ENCODE results near the gene CSF2. TPM values are rescaled to one million over a fixed set of nuclear protein-coding genes. Genes with fewer than 3 reads are reported as not detected.

The CSF2 gene
- total RNA-seq, 2 experiments from 2014 or later = 52.6 to 59.5 TPM

DNA sequence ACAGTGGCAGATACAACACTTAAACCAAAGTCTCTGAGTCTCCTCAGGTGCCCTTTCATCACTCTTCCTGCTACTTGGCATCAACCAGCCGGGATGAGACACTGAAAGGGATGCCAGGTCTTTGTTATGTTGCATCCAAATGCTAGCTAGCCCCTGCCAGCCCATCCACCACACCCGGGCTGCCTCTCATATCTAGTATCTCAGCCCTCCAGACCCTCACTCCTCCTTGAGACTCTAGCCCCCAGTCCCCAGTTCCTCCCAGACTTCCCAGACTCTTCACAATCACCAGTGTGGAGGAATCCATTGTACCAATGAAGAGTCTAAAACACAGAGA, 21.5 kb downstream of the CSF2 start:
- no peak for ATAC-seq
- H3K9me3 Mint-ChIP-seq (ENCODE audit: low read depth) = peaks cover 3% of the 10 kb centered on the region
- H3K4me3 Mint-ChIP-seq = no peak overlapping the region
- H3K4me1 Mint-ChIP-seq = peaks cover 61% of the 10 kb centered on the region
- no peaks in the 10 kb centered on the region for H3K27me3 Mint-ChIP-seq
- DNase-seq = no peak
- POLR2A ChIA-PET = interaction anchor here (1.0 kb wide), 1 partner anchor 198 kb away, joined by 5 read pairs; no protein-coding TSS in a partner anchor
- intact Hi-C loops (cut with DNase I, micrococcal nuclease) = loop anchor here in 1 of 2 experiments (5.0 kb wide), 1 partner anchor 823 kb away; no protein-coding TSS in a partner anchor
- H3K36me3 Mint-ChIP-seq (ENCODE audit: low read depth) = peaks cover 3% of the 10 kb centered on the region
- H3K27ac Mint-ChIP-seq = peak overlapping the region; percentile 49
- CTCF ChIA-PET = no interaction called here

DNA sequence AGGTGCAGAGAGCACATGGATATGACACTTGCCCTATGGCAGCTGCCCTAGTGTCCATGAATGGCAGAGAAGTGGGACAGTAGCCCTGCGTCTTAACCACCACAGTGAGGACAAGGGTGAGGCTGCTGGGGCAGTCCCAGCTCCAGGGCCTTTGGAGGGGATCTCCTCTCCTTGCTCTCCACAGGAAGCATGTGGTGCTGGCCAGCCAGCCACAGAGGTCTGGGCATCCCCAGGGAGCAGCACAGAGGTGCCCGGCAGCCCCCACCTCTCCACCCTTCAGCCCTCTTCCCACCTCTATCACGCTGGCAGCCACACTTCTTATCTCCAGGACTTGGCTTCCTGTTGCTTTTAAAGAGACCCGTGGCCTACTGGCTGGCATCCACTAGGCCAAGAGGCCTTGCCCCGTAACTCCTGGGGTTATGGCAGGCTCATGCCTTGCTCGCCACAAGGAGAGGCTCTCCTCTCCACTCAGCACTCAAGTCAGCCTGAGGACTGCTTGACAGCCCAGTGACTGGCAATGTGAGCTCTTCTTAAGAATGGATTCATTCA, 21.9 kb downstream of the CSF2 start:
- peaks cover 3% of the 10 kb centered on the region for H3K36me3 Mint-ChIP-seq (ENCODE audit: low read depth)
- H3K4me3 Mint-ChIP-seq = no peak overlapping the region
- intact Hi-C loops (cut with DNase I, micrococcal nuclease) = loop anchor here in 1 of 2 experiments (5.0 kb wide), 1 partner anchor 823 kb away; no protein-coding TSS in a partner anchor
- CTCF ChIA-PET = no interaction called here
- peaks cover 62% of the 10 kb centered on the region for H3K4me1 Mint-ChIP-seq
- peaks cover 2% of the 10 kb centered on the region for H3K9me3 Mint-ChIP-seq (ENCODE audit: low read depth)
- no peak for ATAC-seq
- H3K27ac Mint-ChIP-seq = peak overlapping the region; percentile 49
- H3K27me3 Mint-ChIP-seq = no peaks in the 10 kb centered on the region
- DNase-seq = no peak
- POLR2A ChIA-PET = no interaction called here

DNA sequence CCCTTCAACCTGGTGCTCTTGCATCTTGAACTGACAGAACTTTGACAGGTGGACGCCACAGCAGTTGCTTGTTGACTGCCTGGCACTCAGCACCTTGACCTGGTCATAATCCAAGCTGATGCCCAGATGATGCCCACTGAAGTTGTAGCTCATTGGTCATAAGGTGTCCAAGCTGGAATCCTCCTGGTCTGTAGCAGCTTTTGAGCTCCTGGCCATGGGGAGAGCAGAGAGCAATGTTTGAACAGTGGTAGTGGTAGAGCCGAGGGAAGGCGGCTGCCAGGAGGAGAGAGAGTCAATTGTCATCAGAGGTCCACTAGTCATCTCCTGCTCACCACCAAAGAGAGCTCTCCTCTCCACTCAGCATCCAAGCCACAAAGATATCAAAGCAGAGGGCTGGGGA, 23.3 kb downstream of the CSF2 start:
- H3K4me3 Mint-ChIP-seq = no peak overlapping the region
- H3K9me3 Mint-ChIP-seq (ENCODE audit: low read depth) = no peaks in the 10 kb centered on the region
- POLR2A ChIA-PET = interaction anchor here (0.7 kb wide), 2 partner anchors 87 to 1056 kb away, joined by 3 read pairs; no protein-coding TSS in a partner anchor
- H3K4me1 Mint-ChIP-seq = peaks cover 72% of the 10 kb centered on the region
- intact Hi-C loops (cut with DNase I, micrococcal nuclease) = loop anchor here in 1 of 2 experiments (5.0 kb wide), 1 partner anchor 825 kb away; no protein-coding TSS in a partner anchor
- H3K36me3 Mint-ChIP-seq (ENCODE audit: low read depth) = peaks cover 3% of the 10 kb centered on the region
- DNase-seq (no peak), ATAC-seq (no peak)
- no peaks in the 10 kb centered on the region for H3K27me3 Mint-ChIP-seq
- CTCF ChIA-PET = interaction anchor here (0.5 to 1.6 kb wide), 4 partner anchors 10 to 34 kb away, joined by 3 to 5 read pairs (median 4); no protein-coding TSS in a partner anchor
- peak overlapping the region; percentile 86 for H3K27ac Mint-ChIP-seq

DNA sequence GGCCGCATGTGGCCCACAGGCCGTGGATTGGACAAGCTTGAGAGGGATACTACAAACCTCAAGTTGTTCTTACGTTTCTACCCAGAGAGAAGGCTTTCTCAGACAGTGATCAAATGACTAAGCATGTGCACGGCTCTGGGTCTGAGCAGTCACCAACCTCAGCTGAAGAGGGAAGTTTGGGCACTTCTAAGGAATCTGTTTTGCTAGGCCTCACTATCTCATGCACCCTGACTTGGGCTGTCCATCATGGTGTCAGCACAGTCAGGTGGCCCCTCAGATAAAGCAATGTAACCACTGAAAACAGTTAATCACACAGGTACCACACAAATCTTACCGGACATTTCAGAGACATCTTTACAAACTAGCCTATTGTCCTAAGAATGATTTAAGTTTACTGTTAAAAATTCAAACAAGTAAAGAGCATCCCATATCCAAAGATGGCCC, 24.6 kb downstream of the CSF2 start:
- intact Hi-C loops (cut with DNase I, micrococcal nuclease) = loop anchor here in 1 of 2 experiments (2.0 to 5.0 kb wide), 6 partner anchors 17 to 826 kb away; partner anchors contain the start of gene RAPGEF6
- POLR2A ChIA-PET = no interaction called here

GRCh38 chr5:132098621-132099020, 25.0 kb downstream of the CSF2 start:
- intact Hi-C loops (cut with DNase I, micrococcal nuclease) = loop anchor here (1.0 to 5.0 kb wide), 13 partner anchors 15 to 826 kb away; partner anchors contain the start of genes FNIP1 (in 1 of the 2), RAPGEF6 (in 1 of the 2) and SLC22A4 (in 1 of the 2)
- DNase-seq (no peak), ATAC-seq (no peak)
- Mint-ChIP-seq H3K9me3 (ENCODE audit: low read depth) (no peaks in the 10 kb centered on the region), H3K36me3 (ENCODE audit: low read depth) (peaks cover 3% of the 10 kb centered on the region), H3K4me3 (peak overlapping the region; percentile 34), H3K27me3 (no peaks in the 10 kb centered on the region), H3K27ac (peak overlapping the region; percentile 86), H3K4me1 (peaks cover 90% of the 10 kb centered on the region)
- ChIA-PET CTCF (interaction anchor here (0.9 to 2.0 kb wide), 4 partner anchors 26 to 91 kb away, joined by 3 to 6 read pairs (median 4); no protein-coding TSS in a partner anchor), POLR2A (interaction anchor here (1.0 kb wide), 2 partner anchors 366 to 397 kb away, joined by 3 to 7 read pairs; no protein-coding TSS in a partner anchor)

More for the DNA sequence above, 24.6 kb downstream of the CSF2 start:
- Mint-ChIP-seq H3K9me3 (ENCODE audit: low read depth) (no peaks in the 10 kb centered on the region), H3K27ac (peak overlapping the region; percentile 86), H3K4me3 (peak overlapping the region; percentile 4), H3K27me3 (no peaks in the 10 kb centered on the region), H3K4me1 (peaks cover 85% of the 10 kb centered on the region), H3K36me3 (ENCODE audit: low read depth) (peaks cover 3% of the 10 kb centered on the region)
- ATAC-seq (peak; percentile 28), DNase-seq (peak; percentile 64)
- CTCF ChIA-PET = interaction anchor here (0.8 to 1.1 kb wide), 4 partner anchors 15 to 327 kb away, joined by 3 read pairs; no protein-coding TSS in a partner anchor

DNA sequence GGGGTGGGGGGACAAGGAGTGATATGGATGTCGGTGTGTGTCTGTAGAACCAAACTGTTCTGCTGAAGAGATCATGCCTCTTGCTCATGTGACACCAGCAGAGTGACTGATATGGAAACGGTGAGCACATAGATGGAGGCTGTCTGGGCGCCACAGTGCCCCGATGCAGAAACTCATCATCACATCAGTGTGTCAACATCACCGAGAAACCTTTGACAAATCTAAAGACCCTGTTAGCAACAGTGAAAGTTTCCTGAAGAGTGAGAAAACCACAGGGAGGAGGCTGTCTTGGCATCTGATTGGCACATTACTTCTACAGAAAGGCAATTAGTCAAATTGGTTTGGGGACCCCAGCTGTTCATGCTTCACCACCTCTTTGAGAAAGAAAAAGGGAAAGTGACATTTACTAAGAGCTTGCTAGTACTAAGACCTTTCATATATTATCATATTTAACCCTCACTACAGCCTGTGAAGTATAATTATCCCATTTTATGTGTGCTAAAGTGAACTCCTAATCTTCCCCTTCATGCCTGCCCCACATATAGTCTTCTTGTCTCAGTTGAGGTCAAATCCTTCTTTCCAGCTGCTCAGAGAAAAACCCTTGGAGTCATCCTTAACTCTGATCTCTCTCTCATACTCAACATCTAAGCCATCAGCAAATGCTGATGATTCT, 25.6 kb downstream of the CSF2 start:
- intact Hi-C loops (cut with DNase I, micrococcal nuclease) = loop anchor here (1.0 to 5.0 kb wide), 13 partner anchors 16 to 827 kb away; partner anchors contain the start of genes FNIP1 (in 1 of the 2), RAPGEF6 (in 1 of the 2) and SLC22A4 (in 1 of the 2)
- H3K36me3 Mint-ChIP-seq (ENCODE audit: low read depth) = peaks cover 3% of the 10 kb centered on the region
- DNase-seq (peak; percentile 88), ATAC-seq (peak; percentile 73)
- peak overlapping the region; percentile 34 for H3K4me3 Mint-ChIP-seq
- peaks cover 92% of the 10 kb centered on the region for H3K4me1 Mint-ChIP-seq
- peak overlapping the region; percentile 86 for H3K27ac Mint-ChIP-seq
- H3K27me3 Mint-ChIP-seq = no peaks in the 10 kb centered on the region
- CTCF ChIA-PET = interaction anchor here (0.6 to 2.0 kb wide), 6 partner anchors 25 to 1030 kb away, joined by 3 to 8 read pairs (median 4); no protein-coding TSS in a partner anchor
- H3K9me3 Mint-ChIP-seq (ENCODE audit: low read depth) = no peaks in the 10 kb centered on the region
- POLR2A ChIA-PET = interaction anchor here (0.6 to 1.0 kb wide), 5 partner anchors 19 to 396 kb away, joined by 3 to 7 read pairs (median 3); no protein-coding TSS in a partner anchor

DNA sequence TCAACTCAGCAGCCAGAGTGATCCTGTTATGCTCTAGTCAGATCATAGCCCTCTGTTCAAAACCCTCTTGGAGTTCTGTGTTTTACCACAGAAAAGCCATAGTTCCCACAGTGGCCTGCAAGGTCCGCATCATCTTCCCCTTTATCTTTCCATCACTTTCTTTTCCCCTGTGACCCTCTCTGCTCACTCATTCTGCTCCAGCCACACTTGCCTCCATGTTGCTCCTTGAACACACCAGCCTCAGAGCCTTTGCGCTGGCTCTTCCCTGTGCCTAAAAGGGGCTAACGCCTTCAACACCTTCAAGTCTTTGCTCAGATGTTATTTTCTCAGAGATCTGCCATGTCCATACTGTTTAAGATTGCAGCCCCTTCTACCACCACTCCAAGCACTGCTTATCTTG, 26.3 kb downstream of the CSF2 start:
- DNase-seq (no peak), ATAC-seq (no peak)
- ChIA-PET POLR2A (interaction anchor here (0.6 to 1.0 kb wide), 7 partner anchors 20 to 707 kb away, joined by 3 to 7 read pairs (median 3); no protein-coding TSS in a partner anchor), CTCF (interaction anchor here (0.6 to 2.0 kb wide), 7 partner anchors 25 to 1031 kb away, joined by 3 to 8 read pairs (median 4); no protein-coding TSS in a partner anchor)
- Mint-ChIP-seq H3K36me3 (ENCODE audit: low read depth) (peaks cover 3% of the 10 kb centered on the region), H3K9me3 (ENCODE audit: low read depth) (no peaks in the 10 kb centered on the region), H3K4me3 (peak overlapping the region; percentile 34), H3K4me1 (peaks cover 94% of the 10 kb centered on the region), H3K27me3 (no peaks in the 10 kb centered on the region), H3K27ac (peak overlapping the region; percentile 86)
- intact Hi-C loops (cut with DNase I, micrococcal nuclease) = loop anchor here (1.0 to 10.0 kb wide), 18 partner anchors 15 to 848 kb away; partner anchors contain the start of genes SLC22A4 (in 2 of the 2), FNIP1 (in 1 of the 2) and RAPGEF6 (in 1 of the 2)

- Mint-ChIP-seq H3K36me3 (ENCODE audit: low read depth) (peaks cover 3% of the 10 kb centered on the region), H3K4me1 (peaks cover 94% of the 10 kb centered on the region), H3K4me3 (peak overlapping the region; percentile 5), H3K27me3 (no peaks in the 10 kb centered on the region), H3K27ac (peak overlapping the region; percentile 86), H3K9me3 (ENCODE audit: low read depth) (no peaks in the 10 kb centered on the region)
- POLR2A ChIA-PET = interaction anchor here (0.6 to 1.0 kb wide), 3 partner anchors 29 to 717 kb away, joined by 3 read pairs; no protein-coding TSS in a partner anchor
- intact Hi-C loops (cut with DNase I, micrococcal nuclease) = loop anchor here (2.0 to 10.0 kb wide), 6 partner anchors 192 to 848 kb away; partner anchors contain the start of gene SLC22A4 (in 1 of the 2)
- CTCF ChIA-PET = interaction anchor here (0.6 to 2.0 kb wide), 3 partner anchors 35 to 80 kb away, joined by 5 to 8 read pairs (median 6); no protein-coding TSS in a partner anchor
- DNase-seq = peak; percentile 71
- peak; percentile 8 for ATAC-seq
These were observed 27.2 kb downstream of the CSF2 start for GRCh38 chr5:132100672-132101261.

GRCh38 chr5:132101385-132101880, 27.8 kb downstream of the CSF2 start:
- ATAC-seq (no peak), DNase-seq (no peak)
- Mint-ChIP-seq H3K4me1 (peaks cover 90% of the 10 kb centered on the region), H3K9me3 (ENCODE audit: low read depth) (no peaks in the 10 kb centered on the region), H3K27me3 (no peaks in the 10 kb centered on the region), H3K27ac (peak overlapping the region; percentile 86), H3K36me3 (ENCODE audit: low read depth) (peaks cover 3% of the 10 kb centered on the region), H3K4me3 (no peak overlapping the region)
- ChIA-PET POLR2A (interaction anchor here (0.6 to 0.7 kb wide), 3 partner anchors 49 to 717 kb away, joined by 3 read pairs; no protein-coding TSS in a partner anchor), CTCF (interaction anchor here (0.9 to 2.4 kb wide), 5 partner anchors 36 to 363 kb away, joined by 3 to 10 read pairs (median 5); no protein-coding TSS in a partner anchor)
- intact Hi-C loops (cut with DNase I, micrococcal nuclease) = loop anchor here (2.0 to 10.0 kb wide), 6 partner anchors 191 to 849 kb away; partner anchors contain the start of gene SLC22A4 (in 1 of the 2)

DNA sequence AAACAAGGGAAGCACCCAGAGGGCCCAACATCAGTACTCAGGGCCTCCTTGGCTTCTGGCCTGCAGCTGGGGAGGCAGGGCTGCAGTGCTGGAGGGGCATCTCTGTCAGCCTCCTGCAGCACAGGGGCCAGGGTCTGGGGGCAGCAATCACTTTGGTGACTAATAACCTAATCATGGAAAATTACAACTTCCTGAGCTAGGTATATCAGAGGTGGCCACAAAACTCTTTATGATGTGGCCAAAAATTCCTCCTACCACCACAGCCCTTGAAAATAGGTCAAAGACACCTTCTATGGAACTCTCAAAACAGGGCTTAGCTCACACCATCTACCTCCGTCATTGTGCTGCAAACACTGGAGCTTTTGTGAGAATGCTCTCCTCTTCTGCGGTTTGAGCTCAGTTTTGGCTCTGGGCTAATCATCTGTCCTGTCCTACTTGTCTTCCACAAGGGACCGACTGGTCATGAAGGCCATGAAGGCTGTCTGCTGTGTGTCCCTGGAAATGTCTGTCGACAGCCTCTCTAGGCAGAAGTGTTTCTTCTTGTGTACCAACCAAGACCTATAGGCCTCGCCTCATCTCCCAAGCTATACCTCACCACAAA, 28.6 kb downstream of the CSF2 start:
- Mint-ChIP-seq H3K9me3 (ENCODE audit: low read depth) (no peaks in the 10 kb centered on the region), H3K27me3 (no peaks in the 10 kb centered on the region), H3K4me3 (peak overlapping the region; percentile 64), H3K36me3 (ENCODE audit: low read depth) (peaks cover under 1% of the 10 kb centered on the region), H3K27ac (peak overlapping the region; percentile 98), H3K4me1 (peaks cover 84% of the 10 kb centered on the region)
- intact Hi-C loops (cut with DNase I, micrococcal nuclease) = loop anchor here (5.0 to 10.0 kb wide), 5 partner anchors 190 to 850 kb away; partner anchors contain the start of gene SLC22A4 (in 1 of the 2)
- ATAC-seq = peak; percentile 12
- ChIA-PET CTCF (interaction anchor here (0.9 to 2.4 kb wide), 8 partner anchors 15 to 363 kb away, joined by 3 to 10 read pairs (median 5); partner anchors contain the start of gene CSF2), POLR2A (interaction anchor here (0.7 to 1.0 kb wide), 5 partner anchors 20 to 394 kb away, joined by 3 to 6 read pairs (median 3); partner anchors contain the start of gene SLC22A4)
- DNase-seq = peak; percentile 61
